Measurements from ENCODE around the gene ZNF207.
"Not testable (repeated sequence)": the region's sequence is repeated elsewhere in the genome, so short reads cannot be mapped to it uniquely, and the experiment has no call there.

The ZNF207 gene

DNA sequence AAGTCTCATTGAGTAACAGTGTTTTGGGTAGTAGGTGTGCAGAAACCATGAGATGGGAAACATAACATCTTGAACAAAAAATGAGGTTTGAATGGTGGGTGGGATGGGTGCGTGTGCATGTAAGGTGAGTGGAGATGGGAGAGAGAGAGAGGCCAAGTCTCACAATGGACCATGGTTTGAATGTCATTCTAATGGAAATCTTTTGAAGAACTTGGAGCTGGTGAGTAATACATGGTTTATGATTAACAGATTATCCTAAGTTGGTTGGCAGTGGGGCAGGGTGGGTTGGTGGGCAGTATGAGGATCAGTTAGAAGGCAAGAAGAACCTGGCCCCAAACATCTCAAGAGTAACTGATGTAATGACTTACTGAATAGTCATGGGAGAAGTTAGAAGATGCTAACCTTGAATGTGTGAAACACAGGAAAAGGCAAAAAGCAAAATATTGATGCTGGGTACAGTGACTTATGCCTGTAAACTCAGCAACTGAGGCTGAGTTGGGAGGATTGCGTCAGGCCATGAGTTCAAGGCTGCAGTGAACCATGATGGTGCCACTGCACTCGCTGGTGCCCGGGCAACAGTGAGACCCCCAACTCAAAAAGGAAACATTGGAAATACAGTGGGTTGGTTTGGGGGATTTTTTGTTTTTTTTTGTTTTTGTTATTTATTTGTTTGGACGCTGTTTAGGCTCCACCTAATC lies 32.7 kb downstream of the ZNF207 start:
- H3K4me1 Mint-ChIP-seq (ENCODE audit: low read depth in 2 of 2) = peaks cover 5 to 17% of the 10 kb centered on the region in 2 donors
- DNase-seq (no peak), ATAC-seq (replicated peaks) (no peak)
- no peak overlapping the region for H3K4me3 Mint-ChIP-seq
- no peaks in the 10 kb centered on the region for H3K9me3 Mint-ChIP-seq
- H3K36me3 Mint-ChIP-seq (ENCODE audit: insufficient read depth) = peaks cover 51% of the 10 kb centered on the region
- H3K27me3 Mint-ChIP-seq = no peaks in the 10 kb centered on the region
- peak overlapping the region; percentile 6 to 9 for H3K27ac Mint-ChIP-seq

DNA sequence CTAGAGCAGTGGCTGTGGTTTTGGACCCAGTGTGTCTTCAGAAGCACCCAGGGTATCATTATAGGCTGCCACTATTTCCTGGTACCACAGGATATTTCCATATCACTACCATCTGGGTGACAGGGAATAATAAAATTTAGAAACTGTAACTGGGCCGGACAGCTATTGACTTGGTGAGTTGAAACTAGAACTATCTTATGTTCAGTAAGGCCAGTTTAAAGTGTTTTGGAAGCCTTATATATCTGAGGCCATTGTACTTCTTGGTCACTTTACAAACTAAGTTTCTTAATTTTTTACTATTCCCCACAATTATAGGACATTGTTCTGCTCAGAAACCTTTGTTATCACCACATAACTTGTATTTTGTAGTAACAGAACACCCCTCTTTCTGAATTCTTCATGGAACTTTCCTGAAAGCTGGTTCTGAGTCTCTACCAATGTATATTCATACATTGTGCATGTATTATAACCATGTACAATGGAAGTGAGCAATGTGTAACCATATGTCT lies 34.0 kb downstream of the ZNF207 start:
- Mint-ChIP-seq H3K36me3 (ENCODE audit: insufficient read depth) (peaks cover 48% of the 10 kb centered on the region), H3K9me3 (no peaks in the 10 kb centered on the region), H3K4me1 (ENCODE audit: low read depth in 2 of 2) (peaks cover 5 to 17% of the 10 kb centered on the region in 2 donors), H3K27ac (no peak overlapping the region), H3K4me3 (no peak overlapping the region), H3K27me3 (no peaks in the 10 kb centered on the region)
- DNase-seq (no peak), ATAC-seq (replicated peaks) (no peak)

DNA sequence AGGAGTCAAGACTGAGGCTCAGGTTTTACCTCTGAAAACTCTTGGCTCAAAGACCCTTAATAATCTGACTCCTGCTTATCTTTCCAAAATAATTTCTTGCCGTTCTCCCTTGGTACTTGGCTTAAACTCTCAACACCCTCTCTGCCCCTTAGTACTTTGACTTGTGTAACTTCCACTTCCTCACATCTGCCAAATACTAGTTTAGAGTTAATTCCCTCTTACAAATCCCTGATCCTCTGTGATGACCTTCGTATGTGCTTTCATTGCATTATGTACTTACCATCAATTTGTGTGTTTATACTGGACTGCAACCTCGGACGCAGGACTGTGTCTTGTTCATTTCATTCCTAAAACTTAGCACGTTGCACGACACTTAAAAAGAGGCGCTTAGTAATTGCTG lies 35.2 kb downstream of the ZNF207 start:
- Mint-ChIP-seq H3K27ac (no peak overlapping the region), H3K4me3 (no peak overlapping the region), H3K36me3 (ENCODE audit: insufficient read depth) (peaks cover 37% of the 10 kb centered on the region), H3K27me3 (no peaks in the 10 kb centered on the region), H3K9me3 (no peaks in the 10 kb centered on the region), H3K4me1 (ENCODE audit: low read depth in 2 of 2) (peaks cover 5 to 17% of the 10 kb centered on the region in 2 donors)
- ATAC-seq (replicated peaks) (no peak), DNase-seq (no peak)

DNA sequence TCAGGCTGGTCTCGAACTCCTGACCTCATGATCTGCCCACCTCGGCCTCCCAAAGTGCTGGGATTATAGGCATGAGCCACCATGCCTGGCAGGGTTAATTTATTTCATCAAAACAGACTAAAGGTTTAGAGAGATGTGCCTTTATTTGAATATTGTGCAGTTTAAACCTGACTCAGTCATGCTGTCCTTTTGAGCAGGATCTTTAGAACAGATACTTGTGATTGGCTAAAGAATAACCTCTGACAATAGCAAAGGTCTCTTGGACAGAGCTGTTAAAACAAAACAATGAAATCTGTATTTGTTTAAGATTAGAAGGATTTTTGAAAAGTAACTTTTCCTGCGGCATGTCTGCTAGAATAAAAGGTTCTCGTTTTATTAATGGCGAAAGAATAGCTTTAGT lies 36.0 kb downstream of the ZNF207 start:
- Mint-ChIP-seq H3K36me3 (ENCODE audit: insufficient read depth) (peaks cover 29% of the 10 kb centered on the region), H3K27me3 (no peaks in the 10 kb centered on the region), H3K4me1 (ENCODE audit: low read depth in 2 of 2) (peaks cover 5 to 17% of the 10 kb centered on the region in 2 donors), H3K4me3 (no peak overlapping the region), H3K9me3 (no peaks in the 10 kb centered on the region), H3K27ac (no peak overlapping the region)
- DNase-seq (no peak), ATAC-seq (replicated peaks) (no peak)

DNA sequence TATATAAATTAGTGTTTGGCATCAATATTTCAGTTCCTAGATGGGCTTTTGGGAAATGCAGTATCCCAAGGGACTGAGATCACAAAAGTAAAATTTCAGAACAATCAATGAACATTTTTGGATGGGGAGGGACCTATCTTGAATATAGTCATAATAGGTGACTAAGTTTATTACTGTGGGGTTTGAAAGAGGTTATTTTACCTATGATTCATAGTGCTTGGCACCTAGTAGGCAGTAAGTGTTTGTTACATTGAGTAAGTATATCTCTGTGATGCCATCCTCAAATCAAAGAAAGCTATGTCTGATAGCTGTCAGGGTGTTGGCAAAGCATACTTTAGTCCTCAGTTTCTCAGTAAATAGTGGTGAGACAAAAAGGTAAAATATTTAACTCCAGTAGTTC lies 36.9 kb downstream of the ZNF207 start:
- H3K36me3 Mint-ChIP-seq (ENCODE audit: insufficient read depth) = peaks cover 24% of the 10 kb centered on the region
- H3K27ac Mint-ChIP-seq = no peak overlapping the region
- H3K4me1 Mint-ChIP-seq (ENCODE audit: low read depth in 2 of 2) = peaks cover 5 to 17% of the 10 kb centered on the region in 2 donors
- H3K4me3 Mint-ChIP-seq = no peak overlapping the region
- ATAC-seq (replicated peaks) = no peak
- H3K27me3 Mint-ChIP-seq = no peaks in the 10 kb centered on the region
- H3K9me3 Mint-ChIP-seq = no peaks in the 10 kb centered on the region
- DNase-seq = no peak

DNA sequence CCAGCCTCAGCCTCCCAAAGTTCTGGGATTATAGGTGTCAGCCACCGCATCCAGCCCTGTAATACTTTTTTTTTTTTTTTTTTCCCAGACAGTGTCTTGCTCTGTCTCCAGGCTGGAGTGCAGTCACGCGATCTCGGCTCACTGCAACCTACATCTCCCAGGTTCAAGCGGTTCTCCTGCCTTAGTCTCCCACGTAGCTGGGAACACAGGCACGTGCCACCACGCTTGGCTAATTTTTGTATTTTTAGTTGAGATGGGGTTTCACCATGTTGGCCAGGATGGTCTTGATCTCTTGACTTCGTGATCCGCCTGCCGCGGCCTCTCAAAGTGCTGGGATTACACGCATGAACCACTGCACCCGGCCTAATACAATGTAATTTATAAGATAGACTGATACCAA lies 38.2 kb downstream of the ZNF207 start:
- not testable (repeated sequence) for DNase-seq; ATAC-seq (replicated peaks); H3K4me1 Mint-ChIP-seq (ENCODE audit: low read depth in 2 of 2); H3K9me3 Mint-ChIP-seq; H3K27me3 Mint-ChIP-seq; H3K4me3 Mint-ChIP-seq; H3K27ac Mint-ChIP-seq
- peaks cover 18% of the 10 kb centered on the region for H3K36me3 Mint-ChIP-seq (ENCODE audit: insufficient read depth)

DNA sequence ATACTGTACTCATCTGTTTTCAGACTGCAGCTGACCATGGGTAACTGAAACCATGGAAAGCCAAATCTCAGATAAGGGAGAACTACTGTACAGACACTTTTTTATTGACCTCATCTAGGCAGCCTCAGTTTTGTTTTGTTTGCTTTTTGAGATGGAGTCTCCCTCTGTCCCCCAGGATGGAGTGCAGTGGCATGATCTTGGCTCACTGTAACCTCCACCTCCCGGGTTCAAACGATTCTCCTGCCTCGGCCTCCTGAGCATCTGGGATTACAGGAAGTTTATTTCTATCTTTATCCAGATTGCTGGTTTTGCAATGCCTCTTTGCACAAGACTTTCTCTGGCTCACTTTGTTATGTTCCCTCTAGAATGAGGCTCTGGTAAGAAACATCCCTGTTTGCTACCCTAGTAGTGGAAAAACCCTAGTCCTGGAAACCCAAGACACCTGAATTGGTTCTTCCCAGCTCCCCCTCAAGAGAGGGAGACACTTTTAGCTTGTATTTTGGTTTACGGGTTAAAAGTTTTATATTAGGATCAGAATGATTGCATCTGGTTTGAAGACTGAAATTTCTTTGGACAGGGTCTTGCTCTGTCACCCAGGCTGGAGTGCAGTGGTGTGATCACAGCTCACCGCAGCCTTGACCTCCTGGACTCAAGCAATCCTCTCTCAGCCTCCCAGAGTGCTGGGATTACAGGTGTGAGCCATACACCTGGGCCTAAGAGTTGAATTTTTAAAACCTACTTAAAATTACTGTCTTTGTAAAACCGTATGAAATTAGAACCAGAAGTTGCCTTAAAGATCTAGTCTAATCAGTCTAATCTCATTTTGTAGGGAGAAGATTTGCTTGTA lies 38.9 kb downstream of the ZNF207 start:
- H3K9me3 Mint-ChIP-seq = no peaks in the 10 kb centered on the region
- H3K4me3 Mint-ChIP-seq = no peak overlapping the region
- ATAC-seq (replicated peaks) (no peak), DNase-seq (no peak)
- peaks cover 1 to 7% of the 10 kb centered on the region in 2 donors for H3K4me1 Mint-ChIP-seq (ENCODE audit: low read depth in 2 of 2)
- peak overlapping the region in 1 of 2 donors; percentile 54 for H3K27ac Mint-ChIP-seq
- H3K36me3 Mint-ChIP-seq (ENCODE audit: insufficient read depth) = peaks cover 18% of the 10 kb centered on the region
- H3K27me3 Mint-ChIP-seq = no peaks in the 10 kb centered on the region

DNA sequence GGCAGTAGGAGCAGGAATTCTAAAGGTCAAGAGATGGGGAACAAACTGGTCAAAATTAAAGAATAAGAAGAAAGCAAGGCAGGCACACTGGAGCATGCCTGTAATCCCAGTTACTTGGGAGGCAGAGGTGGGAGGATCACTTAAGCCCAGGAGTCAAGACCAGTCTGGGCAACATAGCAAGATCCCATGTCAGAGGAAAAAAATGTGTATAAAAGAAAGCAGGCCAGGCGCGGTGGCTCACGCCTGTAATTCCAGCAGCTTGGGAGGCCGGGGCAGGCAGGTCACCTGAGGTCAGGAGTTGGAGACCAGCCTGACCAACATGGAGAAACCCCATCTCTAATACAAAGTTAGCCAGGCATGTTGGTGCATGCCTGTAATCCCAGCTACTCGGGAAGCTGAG lies 43.9 kb downstream of the ZNF207 start:
- H3K4me3 Mint-ChIP-seq = no peak overlapping the region
- H3K27ac Mint-ChIP-seq = peak overlapping the region in 1 of 2 donors; percentile 1
- peaks cover 1 to 8% of the 10 kb centered on the region in 2 donors for H3K4me1 Mint-ChIP-seq (ENCODE audit: low read depth in 2 of 2)
- DNase-seq = no peak
- H3K27me3 Mint-ChIP-seq = no peaks in the 10 kb centered on the region
- H3K36me3 Mint-ChIP-seq (ENCODE audit: insufficient read depth) = peaks cover 7% of the 10 kb centered on the region
- no peaks in the 10 kb centered on the region for H3K9me3 Mint-ChIP-seq
- no peak for ATAC-seq (replicated peaks)

DNA sequence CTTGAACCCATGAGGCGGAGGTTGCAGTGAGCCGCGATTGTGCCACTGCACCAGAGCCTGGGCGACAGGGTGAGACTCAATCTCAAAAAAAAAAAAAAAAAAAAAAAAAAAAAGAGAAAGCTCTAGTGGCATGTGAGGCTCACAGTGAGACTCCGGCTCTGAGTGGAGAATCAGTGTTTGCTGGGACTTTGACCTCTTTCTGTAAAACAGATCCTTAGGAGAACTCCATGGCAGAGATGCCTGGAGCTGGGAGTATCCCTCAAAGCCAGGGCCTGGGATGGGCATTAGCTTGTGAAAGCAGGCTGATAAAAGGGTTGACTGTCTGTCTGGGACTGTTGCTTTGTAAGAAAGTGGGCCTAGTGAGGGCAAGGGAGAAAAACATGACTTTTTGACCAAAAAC lies 46.4 kb downstream of the ZNF207 start:
- H3K27me3 Mint-ChIP-seq = no peaks in the 10 kb centered on the region
- no peaks in the 10 kb centered on the region for H3K9me3 Mint-ChIP-seq
- H3K27ac Mint-ChIP-seq = peak overlapping the region in 1 of 2 donors; percentile 50
- H3K36me3 Mint-ChIP-seq (ENCODE audit: insufficient read depth) = peaks cover 6% of the 10 kb centered on the region
- DNase-seq (no peak), ATAC-seq (replicated peaks) (no peak)
- peaks cover 1 to 13% of the 10 kb centered on the region in 2 donors for H3K4me1 Mint-ChIP-seq (ENCODE audit: low read depth in 2 of 2)
- H3K4me3 Mint-ChIP-seq = no peak overlapping the region

DNA sequence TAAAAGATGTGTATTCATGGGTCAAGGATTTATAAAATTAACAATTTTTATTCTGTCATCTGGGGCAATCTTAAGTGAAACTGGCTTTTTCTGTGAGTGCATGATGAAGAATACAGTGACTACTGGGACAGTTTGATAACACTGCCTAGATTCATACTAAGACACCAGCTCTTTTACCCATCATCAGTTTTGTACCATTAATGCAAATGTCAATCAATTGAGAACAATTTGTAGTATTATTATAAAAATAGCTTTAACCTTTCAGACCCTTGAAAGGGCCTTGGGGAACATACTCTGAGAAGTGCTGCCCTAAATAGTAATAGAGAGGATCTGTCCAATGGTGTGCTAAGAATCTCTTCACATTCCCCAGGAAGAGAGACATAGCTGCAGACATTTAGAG lies 49.0 kb downstream of the ZNF207 start:
- peaks cover 6% of the 10 kb centered on the region for H3K36me3 Mint-ChIP-seq (ENCODE audit: insufficient read depth)
- no peak overlapping the region for H3K4me3 Mint-ChIP-seq
- no peak for ATAC-seq (replicated peaks)
- peak overlapping the region; percentile 64 to 83 for H3K27ac Mint-ChIP-seq
- H3K27me3 Mint-ChIP-seq = no peaks in the 10 kb centered on the region
- no peaks in the 10 kb centered on the region for H3K9me3 Mint-ChIP-seq
- H3K4me1 Mint-ChIP-seq (ENCODE audit: low read depth in 2 of 2) = peaks cover 2 to 9% of the 10 kb centered on the region in 2 donors
- no peak for DNase-seq

DNA sequence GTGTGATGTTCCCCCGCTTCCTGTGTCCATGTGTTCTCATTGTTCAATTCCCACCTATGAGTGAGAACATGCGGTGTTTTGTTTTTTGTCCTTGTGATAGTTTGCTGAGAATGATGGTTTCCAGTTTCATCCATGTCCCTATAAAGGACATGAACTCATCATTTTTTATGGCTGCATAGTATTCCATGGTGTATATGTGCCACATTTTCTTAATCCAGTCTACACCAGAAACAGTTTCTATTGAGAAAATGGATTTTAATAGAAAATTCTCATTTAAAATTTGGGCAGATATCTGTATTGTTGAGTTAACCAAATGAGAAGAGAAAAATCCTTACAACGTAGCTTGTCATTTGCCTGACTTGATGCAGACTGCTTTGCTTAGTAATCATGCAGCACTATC lies 60.1 kb downstream of the ZNF207 start:
- not testable (repeated sequence) for DNase-seq; H3K27ac Mint-ChIP-seq; ATAC-seq (replicated peaks); H3K4me1 Mint-ChIP-seq (ENCODE audit: low read depth in 2 of 2); H3K4me3 Mint-ChIP-seq; H3K27me3 Mint-ChIP-seq; H3K9me3 Mint-ChIP-seq
- peaks cover 15% of the 10 kb centered on the region for H3K36me3 Mint-ChIP-seq (ENCODE audit: insufficient read depth)

DNA sequence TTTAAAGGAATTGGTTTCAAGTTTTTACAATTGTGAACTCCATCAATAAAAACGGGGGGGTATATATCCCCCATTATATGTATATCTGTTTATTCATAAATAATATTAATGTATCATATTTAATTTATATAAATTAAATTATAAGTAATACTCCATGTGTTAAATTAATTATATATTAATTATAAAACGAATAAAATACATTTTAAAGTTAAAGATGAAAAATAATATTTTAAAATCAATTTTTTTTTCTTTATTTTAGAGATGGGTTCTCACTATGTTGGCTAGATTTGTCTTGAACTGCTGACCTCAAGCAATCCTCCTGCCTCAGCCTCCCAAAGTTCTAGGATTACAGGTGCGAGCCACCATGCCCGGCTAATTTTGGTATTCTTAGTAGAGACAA lies 76.9 kb downstream of the ZNF207 start:
- no peak overlapping the region for H3K4me3 Mint-ChIP-seq
- no peak overlapping the region for H3K27ac Mint-ChIP-seq
- no peaks in the 10 kb centered on the region for H3K27me3 Mint-ChIP-seq
- H3K9me3 Mint-ChIP-seq = peaks cover 0 to 3% of the 10 kb centered on the region in 2 donors
- H3K4me1 Mint-ChIP-seq (ENCODE audit: low read depth in 2 of 2) = no peaks in the 10 kb centered on the region
- H3K36me3 Mint-ChIP-seq (ENCODE audit: insufficient read depth) = peaks cover 2% of the 10 kb centered on the region
- no peak for DNase-seq
- ATAC-seq (replicated peaks) = no peak

DNA sequence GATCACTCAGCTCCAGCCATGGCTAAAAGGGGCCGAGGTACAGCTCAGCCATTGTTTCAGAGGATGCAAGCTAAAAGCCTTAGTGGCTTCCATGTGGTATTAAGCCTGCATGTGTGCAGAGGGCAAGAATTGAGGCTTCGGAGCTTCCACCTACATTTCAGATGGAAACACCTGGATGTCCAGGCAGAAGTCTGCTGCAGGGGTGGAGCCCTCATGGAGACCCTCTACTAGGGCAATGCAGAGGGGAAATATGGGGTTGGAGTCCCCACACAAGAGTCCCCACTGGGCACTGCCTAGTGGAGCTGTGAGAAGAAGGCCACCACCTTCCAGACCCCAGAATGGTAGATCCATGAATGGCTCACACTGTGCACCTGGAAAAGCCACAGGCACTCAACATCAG lies 79.6 kb downstream of the ZNF207 start:
- H3K4me3 Mint-ChIP-seq = no peak overlapping the region
- H3K9me3 Mint-ChIP-seq = peaks cover 0 to 3% of the 10 kb centered on the region in 2 donors
- no peak overlapping the region for H3K27ac Mint-ChIP-seq
- H3K36me3 Mint-ChIP-seq (ENCODE audit: insufficient read depth) = peaks cover 2% of the 10 kb centered on the region
- no peaks in the 10 kb centered on the region for H3K4me1 Mint-ChIP-seq (ENCODE audit: low read depth in 2 of 2)
- DNase-seq = no peak
- no peak for ATAC-seq (replicated peaks)
- no peaks in the 10 kb centered on the region for H3K27me3 Mint-ChIP-seq
